ENCODE data around the gene AXIN2.

DNA sequence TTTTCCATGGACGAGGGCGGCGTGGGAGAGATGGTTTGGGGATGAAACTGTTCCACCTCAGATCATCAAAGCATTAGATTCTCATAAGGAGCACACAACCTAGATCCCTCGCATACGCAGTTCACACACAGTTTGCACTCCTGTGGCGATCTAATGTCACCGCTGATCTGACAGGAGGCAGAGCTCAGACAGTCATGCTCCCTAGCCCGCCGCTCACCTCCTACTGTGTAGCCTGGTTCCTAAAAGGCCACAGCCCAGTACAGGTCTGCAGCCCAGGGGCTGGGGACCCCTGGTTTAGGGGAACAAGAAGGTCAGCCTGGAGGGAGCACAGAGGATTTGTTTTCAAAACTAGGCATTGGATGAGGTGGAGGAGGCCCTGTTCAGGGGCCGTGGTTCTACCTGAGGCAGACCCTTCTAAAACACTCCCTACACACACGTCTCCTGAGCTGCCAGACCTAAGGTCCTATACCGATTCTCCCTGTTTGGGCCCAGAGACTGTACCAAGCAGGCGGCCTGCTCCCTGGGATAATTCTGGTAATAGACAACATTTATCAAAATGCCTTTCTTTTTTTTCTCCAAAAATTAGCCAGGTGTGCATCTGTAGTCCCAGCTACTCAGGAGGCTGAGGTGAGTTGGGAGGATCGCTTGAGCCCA is 38.6 kb downstream of the AXIN2 start:
- TF ChIP-seq ZNF335 (tag by site-specific recombination; conservative IDR thresholded peaks at IDR 0.05): no peak
- TF ChIP-seq, protein P1, sequence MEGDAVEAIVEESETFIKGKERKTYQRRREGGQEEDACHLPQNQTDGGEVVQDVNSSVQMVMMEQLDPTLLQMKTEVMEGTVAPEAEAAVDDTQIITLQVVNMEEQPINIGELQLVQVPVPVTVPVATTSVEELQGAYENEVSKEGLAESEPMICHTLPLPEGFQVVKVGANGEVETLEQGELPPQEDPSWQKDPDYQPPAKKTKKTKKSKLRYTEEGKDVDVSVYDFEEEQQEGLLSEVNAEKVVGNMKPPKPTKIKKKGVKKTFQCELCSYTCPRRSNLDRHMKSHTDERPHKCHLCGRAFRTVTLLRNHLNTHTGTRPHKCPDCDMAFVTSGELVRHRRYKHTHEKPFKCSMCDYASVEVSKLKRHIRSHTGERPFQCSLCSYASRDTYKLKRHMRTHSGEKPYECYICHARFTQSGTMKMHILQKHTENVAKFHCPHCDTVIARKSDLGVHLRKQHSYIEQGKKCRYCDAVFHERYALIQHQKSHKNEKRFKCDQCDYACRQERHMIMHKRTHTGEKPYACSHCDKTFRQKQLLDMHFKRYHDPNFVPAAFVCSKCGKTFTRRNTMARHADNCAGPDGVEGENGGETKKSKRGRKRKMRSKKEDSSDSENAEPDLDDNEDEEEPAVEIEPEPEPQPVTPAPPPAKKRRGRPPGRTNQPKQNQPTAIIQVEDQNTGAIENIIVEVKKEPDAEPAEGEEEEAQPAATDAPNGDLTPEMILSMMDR (tag by site-specific recombination; IDR thresholded peaks at IDR 0.05): no peak
- TF ChIP-seq, protein P2, sequence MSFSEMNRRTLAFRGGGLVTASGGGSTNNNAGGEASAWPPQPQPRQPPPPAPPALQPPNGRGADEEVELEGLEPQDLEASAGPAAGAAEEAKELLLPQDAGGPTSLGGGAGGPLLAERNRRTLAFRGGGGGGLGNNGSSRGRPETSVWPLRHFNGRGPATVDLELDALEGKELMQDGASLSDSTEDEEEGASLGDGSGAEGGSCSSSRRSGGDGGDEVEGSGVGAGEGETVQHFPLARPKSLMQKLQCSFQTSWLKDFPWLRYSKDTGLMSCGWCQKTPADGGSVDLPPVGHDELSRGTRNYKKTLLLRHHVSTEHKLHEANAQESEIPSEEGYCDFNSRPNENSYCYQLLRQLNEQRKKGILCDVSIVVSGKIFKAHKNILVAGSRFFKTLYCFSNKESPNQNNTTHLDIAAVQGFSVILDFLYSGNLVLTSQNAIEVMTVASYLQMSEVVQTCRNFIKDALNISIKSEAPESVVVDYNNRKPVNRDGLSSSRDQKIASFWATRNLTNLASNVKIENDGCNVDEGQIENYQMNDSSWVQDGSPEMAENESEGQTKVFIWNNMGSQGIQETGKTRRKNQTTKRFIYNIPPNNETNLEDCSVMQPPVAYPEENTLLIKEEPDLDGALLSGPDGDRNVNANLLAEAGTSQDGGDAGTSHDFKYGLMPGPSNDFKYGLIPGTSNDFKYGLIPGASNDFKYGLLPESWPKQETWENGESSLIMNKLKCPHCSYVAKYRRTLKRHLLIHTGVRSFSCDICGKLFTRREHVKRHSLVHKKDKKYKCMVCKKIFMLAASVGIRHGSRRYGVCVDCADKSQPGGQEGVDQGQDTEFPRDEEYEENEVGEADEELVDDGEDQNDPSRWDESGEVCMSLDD (tag by site-specific recombination; IDR thresholded peaks at IDR 0.05): no peak
- no peak for TF ChIP-seq MZF1 (tag by site-specific recombination; IDR thresholded peaks at IDR 0.05; ENCODE audit: borderline replicate concordance)
- TF ChIP-seq GLI2 (tag by site-specific recombination; IDR thresholded peaks at IDR 0.05; ENCODE audit: borderline replicate concordance, low read depth): no peak
